HepG2 (cell line): ENCODE measurements around the gene KDM1B. TPM values are rescaled to one million over a fixed set of nuclear protein-coding genes. Genes with fewer than 3 reads are reported as not detected.

Experiments
- ATAC-seq: fragments of 200-7000 bp; cut with Tn5 transposase; 3 replicates; pipeline ENCODE4 v1.9.1; 2020; ENCODE audit warnings: mild to moderate bottlenecking, moderate library complexity
- BruUV-seq: library from RNA; stranded (reverse); fragments of 400-500 nt; replicated peaks from 2 replicates; lab custom pipeline; 2021; lab: Mats Ljungman, UMichigan
- CTCF ChIA-PET: fragments of 300-600 bp; formaldehyde crosslinking; extraction: SDS; loops from one replicate; lab custom pipeline; 2021; ENCODE audit warnings: low total read pairs, inconsistent platforms, low intra/inter-chr PET ratio; lab: Yijun Ruan, JAX
- POLR2A ChIA-PET: fragments of 350-600 bp; sonication (Branson Sonifier 250); formaldehyde crosslinking; loops from one replicate; lab custom pipeline; 2020; ENCODE audit warnings: antibody characterized with exemption, inconsistent platforms; lab: Yijun Ruan, JAX
- DNase-seq: peaks from one replicate; pipeline ENCODE4 v3.0.0-alpha.2; 2015; ENCODE audit warnings: low spot score
- FAIRE-seq: peaks from 3 replicates; lab custom pipeline; 2011; peaks lifted over from hg19 to GRCh38; lab: Jason Lieb, UNC
- H2AFZ ChIP-seq: one replicate; pipeline ENCODE4 v1.6.1; 2011; ENCODE audit warnings: low read length, inconsistent platforms
- H3K27ac ChIP-seq: fragments of 300-600 bp; 3 replicates; pipeline ENCODE4 v1.8.0; 2011; ENCODE audit warnings: mixed run types, mild to moderate bottlenecking, mixed read lengths, low read length, inconsistent platforms; ENCODE audit not compliant: insufficient read depth; ENCODE audit errors: extremely low read length
- H3K27me3 ChIP-seq, 2 experiments: fragments of 200-600 bp in 1 of 2; 2 replicates in 1 of 2; 3 replicates in 1 of 2; pipeline versions ENCODE4 v1.6.0 to v1.8.0; 2011; ENCODE audit warnings: low read length in 2 of 2, mild to moderate bottlenecking in 2 of 2, moderate library complexity in 2 of 2, inconsistent platforms in 1 of 2; ENCODE audit not compliant: insufficient read depth in 2 of 2, control insufficient read depth in 1 of 2
- H3K36me3 ChIP-seq, 2 experiments: fragments of 200-600 bp in 1 of 2; replicated peaks in 1 of 2; 2 replicates in 1 of 2; 3 replicates in 1 of 2; pipeline versions ENCODE4 v1.5.1 to v1.8.0; 2011; ENCODE audit warnings: low read length in 2 of 2, inconsistent platforms in 1 of 2; ENCODE audit not compliant: insufficient read depth in 2 of 2, control insufficient read depth in 1 of 2
- H3K4me1 ChIP-seq: 2 replicates; pipeline ENCODE4 v1.5.1; 2012; ENCODE audit warnings: low read length, inconsistent platforms; ENCODE audit not compliant: insufficient read depth
- H3K4me2 ChIP-seq: 2 replicates; pipeline ENCODE4 v1.6.0; 2011; ENCODE audit warnings: low read depth, low read length, inconsistent platforms
- H3K4me3 ChIP-seq, 3 experiments: fragments of 200-600 bp in 1 of 3; sonication (generic), shearing (Covaris generic) in 1 of 3; replicated peaks in 1 of 3; 2 replicates each; pipeline ENCODE4 v1.5.1; 2011 to 2016; ENCODE audit warnings: low read length in 3 of 3, inconsistent platforms in 2 of 3, low read depth in 2 of 3, mild to moderate bottlenecking in 2 of 3, control low read depth in 1 of 3, mixed read lengths in 1 of 3; ENCODE audit not compliant: insufficient read depth in 1 of 3
- H3K79me2 ChIP-seq: one replicate; pipeline ENCODE4 v1.6.1; 2011; ENCODE audit warnings: low read length, inconsistent platforms; ENCODE audit not compliant: insufficient read depth
- H3K9ac ChIP-seq: 2 replicates; pipeline ENCODE4 v1.6.0; 2011; ENCODE audit warnings: mild to moderate bottlenecking, low read depth, low read length, inconsistent platforms; ENCODE audit not compliant: insufficient read depth
- H3K9me3 ChIP-seq: 2 replicates; pipeline ENCODE4 v1.5.1; 2012; ENCODE audit warnings: mild to moderate bottlenecking, low read length
- H4K20me1 ChIP-seq: 2 replicates; pipeline ENCODE4 v1.6.0; 2011; ENCODE audit warnings: inconsistent platforms, mild to moderate bottlenecking, low read length, moderate library complexity; ENCODE audit not compliant: insufficient read depth
- BHLHE40 ChIP-seq: IDR thresholded peaks from 2 replicates; pipeline ENCODE4 v1.6.1; 2011; ENCODE audit warnings: low read length, improper control_type of control experiment
- JARID2 ChIP-seq: sonication (generic); formaldehyde crosslinking; IDR thresholded peaks from 2 replicates; pipeline ENCODE4 v1.8.1; 2023; ENCODE audit warnings: missing genetic modification reagents, inconsistent platforms; ENCODE audit not compliant: insufficient replicate concordance
- MXI1 ChIP-seq: IDR thresholded peaks from 3 replicates; pipeline ENCODE4 v1.6.1; 2012; ENCODE audit warnings: low read depth, low read length, inconsistent platforms, borderline replicate concordance
- REL ChIP-seq: sonication (generic); formaldehyde crosslinking; conservative IDR thresholded peaks from 2 replicates; pipeline ENCODE4 v1.8.0; 2022; ENCODE audit warnings: mild to moderate bottlenecking, missing genetic modification reagents, moderate library complexity
- STAT5B ChIP-seq: sonication (generic); formaldehyde crosslinking; IDR thresholded peaks from 2 replicates; pipeline ENCODE4 v1.4.0; 2020; ENCODE audit warnings: missing genetic modification reagents
- ZIK1 ChIP-seq: sonication (generic); formaldehyde crosslinking; IDR thresholded peaks from 2 replicates; pipeline ENCODE4 v1.5.0; 2020; ENCODE audit warnings: mild to moderate bottlenecking, low read depth, missing genetic modification reagents, borderline replicate concordance
- ZMAT3 ChIP-seq: sonication (generic); formaldehyde crosslinking; conservative IDR thresholded peaks from 2 replicates; pipeline ENCODE4 v1.7.0; 2021; ENCODE audit warnings: missing genetic modification reagents
- ZNF143 ChIP-seq: sonication (generic); formaldehyde crosslinking; IDR thresholded peaks from 2 replicates; pipeline ENCODE4 v1.4.0; 2020; ENCODE audit warnings: missing genetic modification reagents
- ZNF496 ChIP-seq: sonication (generic); formaldehyde crosslinking; IDR thresholded peaks from 2 replicates; pipeline ENCODE4 v1.8.1; 2023; ENCODE audit warnings: mild to moderate bottlenecking, moderate library complexity, missing genetic modification reagents; ENCODE audit not compliant: insufficient replicate concordance
- ZNF556 ChIP-seq: sonication (generic); formaldehyde crosslinking; IDR thresholded peaks from 2 replicates; pipeline ENCODE4 v1.4.0; 2020; ENCODE audit warnings: mild to moderate bottlenecking, missing genetic modification reagents, borderline replicate concordance
- ZNF781 ChIP-seq: sonication (generic); formaldehyde crosslinking; IDR thresholded peaks from 2 replicates; pipeline ENCODE4 v1.5.1; 2020; ENCODE audit warnings: borderline replicate concordance, mild to moderate bottlenecking, missing genetic modification reagents; ENCODE audit errors: not compliant biosample characterization
- WGBS: methylation state at CpG from one replicate; pipeline ENCODE4 v1.1.6; 2017; ENCODE audit warnings: low lambda C conversion rate; 5-methylcytosine and 5-hydroxymethylcytosine counted together
- in situ Hi-C: cut with HindIII; loops from 2 replicates; pipeline ENCODE4 v1.10.0; 2017; ENCODE audit warnings: low pct_unique_long_range_greater_than_20kb; ENCODE audit not compliant: extremely low pct_ligation_motif_present
- intact Hi-C: fragments of 100-400 bp; cut with micrococcal nuclease; formaldehyde crosslinking; loops from one replicate; pipeline ENCODE4 v1.10.0; 2022; ENCODE audit not compliant: unreplicated experiment
- polyA plus RNA-seq, 8 experiments: library from polyadenylated mRNA; depleted of rRNA in 3 of 8; stranded (reverse) in 7 of 8; unstranded in 1 of 8; fragments of >200 nt; fragmentation: Illumina TruSeq in 4 of 8; extraction: Trizol in 4 of 8; gene quantifications; 2 replicates each; pipeline versions ENCODE4 v1.2.1 to v1.2.3, GENCODE V29; 2011 to 2016; ENCODE audit warnings: low read depth in 4 of 8, missing spikeins in 1 of 8, mixed read lengths in 1 of 8; ENCODE audit not compliant: insufficient read depth in 1 of 8
- total RNA-seq, 5 experiments: library from RNA; depleted of rRNA; stranded (reverse); fragments of >200 nt; fragmentation: Illumina TruSeq; extraction: Trizol; gene quantifications; 2 replicates each; pipeline ENCODE4 v1.2.3, GENCODE V29; 2016; ENCODE audit warnings: low read depth in 1 of 5
- TF ChIP-seq, protein P1 (sequence below): sonication (generic); formaldehyde crosslinking; IDR thresholded peaks from 2 replicates; pipeline ENCODE4 v1.4.0; 2020; ENCODE audit warnings: missing genetic modification reagents, mild to moderate bottlenecking, borderline replicate concordance
- TF ChIP-seq, protein P2 (sequence below): IDR thresholded peaks from 2 replicates; pipeline ENCODE4 v1.6.1; 2016; ENCODE audit warnings: low read depth, borderline replicate concordance
- TF ChIP-seq, protein P3 (sequence below): sonication (generic); formaldehyde crosslinking; IDR thresholded peaks from 2 replicates; pipeline ENCODE4 v1.5.1; 2020; ENCODE audit warnings: mild to moderate bottlenecking, missing genetic modification reagents, moderate library complexity
- TF ChIP-seq, protein P4 (sequence below): sonication (generic); formaldehyde crosslinking; IDR thresholded peaks from 2 replicates; pipeline ENCODE4 v1.4.0; 2020; ENCODE audit warnings: missing genetic modification reagents, borderline replicate concordance
- TF ChIP-seq, protein P5 (sequence below): sonication (generic); formaldehyde crosslinking; IDR thresholded peaks from 2 replicates; pipeline ENCODE4 v1.5.0; 2020; ENCODE audit warnings: mild to moderate bottlenecking, missing genetic modification reagents, borderline replicate concordance

KDM1B gene
- total and polyA plus RNA-seq, 2 of the 13 experiments (the other 11 are each of a cell fraction or from before 2014, with no cell fraction given), result 9.8 to 13.2 TPM

DNA sequence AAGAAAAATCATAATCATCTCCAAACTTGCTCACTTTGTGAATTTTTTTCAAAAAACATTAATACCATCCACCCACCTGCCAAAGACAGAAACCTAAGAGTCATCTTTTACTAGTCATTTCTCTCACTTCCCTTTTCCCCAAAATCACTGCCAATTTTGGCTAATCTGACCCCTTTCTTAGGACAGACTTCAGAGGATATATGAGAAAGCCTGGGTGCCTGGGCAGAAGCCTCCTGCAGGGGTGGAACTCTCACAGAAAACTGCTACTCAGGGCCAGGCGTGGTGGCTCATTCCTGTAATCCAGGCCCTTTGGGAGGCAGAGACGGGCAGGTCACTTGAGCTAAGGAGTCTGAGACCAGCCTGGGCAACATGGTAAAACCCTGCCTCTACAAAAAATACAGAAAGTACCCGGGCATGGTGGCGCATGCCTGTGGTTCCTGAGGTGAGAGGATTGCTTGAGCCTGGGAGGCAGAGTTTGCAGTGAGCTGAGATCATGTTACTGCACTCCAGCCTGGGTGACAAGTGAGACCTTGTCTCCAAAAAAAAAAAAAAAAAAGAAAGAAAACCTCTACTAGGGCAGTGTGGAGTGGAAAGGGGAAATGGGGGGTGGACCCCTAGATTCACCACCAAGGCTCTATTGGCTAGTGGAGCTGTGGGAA is 105.4 kb downstream of the KDM1B start:
- BruUV-seq, result no TSS peak
- Histone ChIP-seq H4K20me1 (peaks cover 29% of the 10 kb centered on the region), H3K36me3 (peaks cover 4 to 24% of the 10 kb centered on the region in 2 experiments), H3K4me1 (peaks cover 47% of the 10 kb centered on the region), H3K27me3 (no peaks in the 10 kb centered on the region; a peak in 1 of 5 replicates), H3K27ac (peak overlapping the region; percentile 20), H3K4me3 (no peak overlapping the region), H3K9me3 (no peaks in the 10 kb centered on the region), H2AFZ (no peak overlapping the region), H3K4me2 (peak overlapping the region; percentile 85), H3K9ac (peak overlapping the region; percentile 23), H3K79me2 (peaks cover 80% of the 10 kb centered on the region)
- intact Hi-C loops (no loop called here), in situ Hi-C loops (loop anchor here (25.0 kb wide), 1 partner anchor 1577 kb away; the partner anchor contains the start of gene ID4)
- DNase-seq, result peak; percentile 31
- FAIRE-seq, result no peak
- 74% methylated on average over 4 of the region's 4 CpGs for WGBS
- POLR2A ChIA-PET, result interaction anchor here (1.1 kb wide), 1 partner anchor 11 kb away, joined by 5 read pairs; no protein-coding TSS in a partner anchor
- CTCF ChIA-PET, result no interaction called here
- no peak for ATAC-seq
- TF ChIP-seq REL (CRISPR knock-in tag), result no peak
- no peak for TF ChIP-seq ZNF556 (CRISPR knock-in tag)
- no peak for TF ChIP-seq ZIK1 (CRISPR knock-in tag)
- TF ChIP-seq, protein P1, sequence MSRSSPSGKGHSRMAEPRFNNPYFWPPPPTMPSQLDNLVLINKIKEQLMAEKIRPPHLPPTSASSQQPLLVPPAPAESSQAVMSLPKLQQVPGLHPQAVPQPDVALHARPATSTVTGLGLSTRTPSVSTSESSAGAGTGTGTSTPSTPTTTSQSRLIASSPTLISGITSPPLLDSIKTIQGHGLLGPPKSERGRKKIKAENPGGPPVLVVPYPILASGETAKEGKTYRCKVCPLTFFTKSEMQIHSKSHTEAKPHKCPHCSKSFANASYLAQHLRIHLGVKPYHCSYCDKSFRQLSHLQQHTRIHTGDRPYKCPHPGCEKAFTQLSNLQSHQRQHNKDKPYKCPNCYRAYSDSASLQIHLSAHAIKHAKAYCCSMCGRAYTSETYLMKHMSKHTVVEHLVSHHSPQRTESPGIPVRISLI, result peak; percentile 57
- TF ChIP-seq ZNF781 (CRISPR knock-in tag), result no peak
- no peak for TF ChIP-seq ZMAT3 (CRISPR knock-in tag)
- TF ChIP-seq, protein P2, sequence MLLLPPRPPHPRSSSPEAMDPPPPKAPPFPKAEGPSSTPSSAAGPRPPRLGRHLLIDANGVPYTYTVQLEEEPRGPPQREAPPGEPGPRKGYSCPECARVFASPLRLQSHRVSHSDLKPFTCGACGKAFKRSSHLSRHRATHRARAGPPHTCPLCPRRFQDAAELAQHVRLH (CRISPR knock-in tag), result no peak
- no peak for TF ChIP-seq JARID2 (CRISPR knock-in tag)
- TF ChIP-seq, protein P3, sequence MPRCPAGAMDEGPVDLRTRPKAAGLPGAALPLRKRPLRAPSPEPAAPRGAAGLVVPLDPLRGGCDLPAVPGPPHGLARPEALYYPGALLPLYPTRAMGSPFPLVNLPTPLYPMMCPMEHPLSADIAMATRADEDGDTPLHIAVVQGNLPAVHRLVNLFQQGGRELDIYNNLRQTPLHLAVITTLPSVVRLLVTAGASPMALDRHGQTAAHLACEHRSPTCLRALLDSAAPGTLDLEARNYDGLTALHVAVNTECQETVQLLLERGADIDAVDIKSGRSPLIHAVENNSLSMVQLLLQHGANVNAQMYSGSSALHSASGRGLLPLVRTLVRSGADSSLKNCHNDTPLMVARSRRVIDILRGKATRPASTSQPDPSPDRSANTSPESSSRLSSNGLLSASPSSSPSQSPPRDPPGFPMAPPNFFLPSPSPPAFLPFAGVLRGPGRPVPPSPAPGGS (CRISPR knock-in tag), result no peak
- TF ChIP-seq, protein P4, sequence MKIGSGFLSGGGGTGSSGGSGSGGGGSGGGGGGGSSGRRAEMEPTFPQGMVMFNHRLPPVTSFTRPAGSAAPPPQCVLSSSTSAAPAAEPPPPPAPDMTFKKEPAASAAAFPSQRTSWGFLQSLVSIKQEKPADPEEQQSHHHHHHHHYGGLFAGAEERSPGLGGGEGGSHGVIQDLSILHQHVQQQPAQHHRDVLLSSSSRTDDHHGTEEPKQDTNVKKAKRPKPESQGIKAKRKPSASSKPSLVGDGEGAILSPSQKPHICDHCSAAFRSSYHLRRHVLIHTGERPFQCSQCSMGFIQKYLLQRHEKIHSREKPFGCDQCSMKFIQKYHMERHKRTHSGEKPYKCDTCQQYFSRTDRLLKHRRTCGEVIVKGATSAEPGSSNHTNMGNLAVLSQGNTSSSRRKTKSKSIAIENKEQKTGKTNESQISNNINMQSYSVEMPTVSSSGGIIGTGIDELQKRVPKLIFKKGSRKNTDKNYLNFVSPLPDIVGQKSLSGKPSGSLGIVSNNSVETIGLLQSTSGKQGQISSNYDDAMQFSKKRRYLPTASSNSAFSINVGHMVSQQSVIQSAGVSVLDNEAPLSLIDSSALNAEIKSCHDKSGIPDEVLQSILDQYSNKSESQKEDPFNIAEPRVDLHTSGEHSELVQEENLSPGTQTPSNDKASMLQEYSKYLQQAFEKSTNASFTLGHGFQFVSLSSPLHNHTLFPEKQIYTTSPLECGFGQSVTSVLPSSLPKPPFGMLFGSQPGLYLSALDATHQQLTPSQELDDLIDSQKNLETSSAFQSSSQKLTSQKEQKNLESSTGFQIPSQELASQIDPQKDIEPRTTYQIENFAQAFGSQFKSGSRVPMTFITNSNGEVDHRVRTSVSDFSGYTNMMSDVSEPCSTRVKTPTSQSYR (CRISPR knock-in tag), result no peak
- no peak for TF ChIP-seq ZNF143
- no peak for TF ChIP-seq ZNF496 (CRISPR knock-in tag)
- no peak for TF ChIP-seq MXI1
- TF ChIP-seq STAT5B (CRISPR knock-in tag), result no peak
- no peak for TF ChIP-seq BHLHE40
- TF ChIP-seq, protein P5, sequence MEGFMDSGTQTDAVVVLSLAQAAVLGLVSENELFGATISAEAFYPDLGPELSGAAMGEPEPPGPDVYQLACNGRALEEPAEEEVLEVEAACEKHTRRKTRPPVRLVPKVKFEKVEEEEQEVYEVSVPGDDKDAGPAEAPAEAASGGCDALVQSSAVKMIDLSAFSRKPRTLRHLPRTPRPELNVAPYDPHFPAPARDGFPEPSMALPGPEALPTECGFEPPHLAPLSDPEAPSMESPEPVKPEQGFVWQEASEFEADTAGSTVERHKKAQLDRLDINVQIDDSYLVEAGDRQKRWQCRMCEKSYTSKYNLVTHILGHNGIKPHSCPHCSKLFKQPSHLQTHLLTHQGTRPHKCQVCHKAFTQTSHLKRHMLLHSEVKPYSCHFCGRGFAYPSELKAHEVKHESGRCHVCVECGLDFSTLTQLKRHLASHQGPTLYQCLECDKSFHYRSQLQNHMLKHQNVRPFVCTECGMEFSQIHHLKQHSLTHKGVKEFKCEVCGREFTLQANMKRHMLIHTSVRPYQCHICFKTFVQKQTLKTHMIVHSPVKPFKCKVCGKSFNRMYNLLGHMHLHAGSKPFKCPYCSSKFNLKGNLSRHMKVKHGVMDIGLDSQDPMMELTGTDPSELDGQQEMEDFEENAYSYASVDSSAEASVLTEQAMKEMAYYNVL (CRISPR knock-in tag), result no peak
